Spleen (tissue), 7 donors: ENCODE data around the gene TMEM97.

Source experiments
- CTCF ChIP-seq, 11 experiments: fragments of 200-600 bp in 7 of 11; fragments of 450-650 bp in 4 of 11; sonication (generic) in 4 of 11; IDR thresholded peaks in 8 of 11; conservative IDR thresholded peaks in 3 of 11; 1 replicate in 7 of 11; 2 replicates in 4 of 11; pipeline versions ENCODE4 v1.4.0 to v1.8.0; 2016 to 2021; ENCODE audit warnings: antibody characterized with exemption in 11 of 11, inconsistent platforms in 4 of 11, mild to moderate bottlenecking in 1 of 11
- POLR2A ChIP-seq, 3 donors: fragments of 450-650 bp; IDR thresholded peaks; one replicate each; pipeline ENCODE4 v1.5.1; 2017; ENCODE audit warnings: antibody characterized with exemption in 3 of 3, mild to moderate bottlenecking in 1 of 3
- POLR2AphosphoS5 ChIP-seq, 3 donors: sonication (generic); formaldehyde crosslinking; IDR thresholded peaks; one replicate each; pipeline ENCODE4 v1.5.1; 2017; ENCODE audit warnings: antibody characterized with exemption in 3 of 3
- donor health status: DM: no; HTN: no; CAD: no; lungs with moderate emphysema.
- donor health status: DM: no; HTN: no; CAD: no.
- donor health status: DM: no; HTN: no; CAD: no.

DNA sequence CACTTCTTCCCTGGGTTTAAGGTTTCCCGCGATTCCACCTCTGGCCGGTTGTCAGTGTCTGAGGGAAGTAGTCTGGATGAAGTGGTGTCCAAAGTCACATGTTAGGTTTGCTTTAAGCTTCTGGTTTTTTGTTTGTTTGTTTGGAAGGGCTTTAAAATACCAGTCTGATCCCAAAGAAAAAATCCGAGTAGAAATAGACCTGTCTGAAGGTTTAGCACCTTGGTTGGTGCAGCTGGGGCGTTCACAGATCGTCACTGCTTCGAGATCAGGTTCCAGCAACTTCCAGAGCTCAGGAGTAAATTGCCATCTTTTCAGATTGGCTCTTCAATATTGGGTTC lies 567 bp downstream of the TMEM97 start:
- TF ChIP-seq CTCF (IDR thresholded peaks at IDR 0.05 in 8 of 11, conservative IDR thresholded peaks at IDR 0.05 in 3 of 11) (no peak), POLR2A (IDR thresholded peaks at IDR 0.05) (no peak), POLR2AphosphoS5 (IDR thresholded peaks at IDR 0.05) (no peak)
